Kidney epithelial cell (primary cell): ENCODE data around the gene EFCAB8. TPM values are rescaled to one million over a fixed set of nuclear protein-coding genes. Genes with fewer than 3 reads are reported as not detected.

Source experiments
- DNase-seq: peaks from one replicate; pipeline ENCODE4 v3.0.0-alpha.2; 2010; ENCODE audit warnings: low read depth
- H3K27me3 ChIP-seq: 2 replicates; pipeline ENCODE4 v1.6.0; 2011; ENCODE audit warnings: low read length; ENCODE audit not compliant: control insufficient read depth, insufficient read depth
- H3K36me3 ChIP-seq: 2 replicates; pipeline ENCODE4 v1.5.1; 2011; ENCODE audit warnings: low read length; ENCODE audit not compliant: control insufficient read depth, insufficient read depth
- H3K4me3 ChIP-seq: 2 replicates; pipeline ENCODE4 v1.5.1; 2011; ENCODE audit warnings: low read depth, mild to moderate bottlenecking, control low read depth, low read length
- total RNA-seq: library from RNA; depleted of rRNA; stranded (reverse); fragments of >200 nt; gene quantifications from 2 replicates; pipeline ENCODE4 v1.2.3, GENCODE V29; 2015
- TF ChIP-seq, protein P1 (sequence below): IDR thresholded peaks from 2 replicates; pipeline ENCODE4 v1.5.1; 2011; ENCODE audit warnings: mild to moderate bottlenecking, moderate library complexity, low read length, control low read depth, inconsistent platforms; ENCODE audit not compliant: insufficient read depth, poor library complexity, severe bottlenecking

Gene EFCAB8
- total RNA-seq, 1 donor from 2014 or later = not detected

DNA sequence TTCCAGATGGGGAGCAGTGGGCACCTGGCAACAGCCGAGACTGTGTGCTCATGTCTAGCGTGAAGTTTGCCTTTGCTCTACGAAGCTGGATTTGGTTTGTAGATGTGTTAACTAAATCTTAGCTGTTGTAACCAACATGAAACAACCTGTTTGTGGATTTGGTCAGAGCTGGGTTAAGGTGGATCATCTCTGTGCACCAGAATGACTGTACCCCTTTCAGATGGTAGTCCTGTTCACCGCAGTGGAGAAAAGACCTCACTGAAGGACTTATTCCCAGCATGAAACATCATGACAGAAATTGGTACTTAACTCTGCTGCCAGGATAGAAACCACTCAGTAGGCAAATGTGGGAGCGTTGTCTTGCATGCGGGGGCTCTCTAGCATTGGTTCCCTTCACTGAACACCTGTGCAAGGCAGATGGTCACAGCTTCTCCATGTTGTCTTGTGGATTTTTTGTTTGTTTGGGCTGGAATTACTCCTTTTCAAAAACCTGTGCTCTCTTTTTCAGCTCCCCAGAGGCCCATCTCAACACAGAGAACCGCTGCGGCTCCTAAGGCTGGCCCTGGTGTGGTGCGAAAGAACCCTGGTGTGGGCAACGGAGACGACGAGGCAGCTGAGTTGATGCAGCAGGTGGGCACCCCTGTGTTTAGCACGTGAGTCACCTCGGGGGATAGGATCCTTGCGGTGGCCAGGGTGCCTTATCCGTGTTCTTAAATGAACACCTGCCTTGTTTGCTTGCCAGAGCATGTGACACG, 19.3 kb upstream of the EFCAB8 start:
- H3K27me3 ChIP-seq = no peaks in the 10 kb centered on the region
- H3K36me3 ChIP-seq = peaks cover 3% of the 10 kb centered on the region
- no peak overlapping the region for H3K4me3 ChIP-seq
- TF ChIP-seq, protein P1, sequence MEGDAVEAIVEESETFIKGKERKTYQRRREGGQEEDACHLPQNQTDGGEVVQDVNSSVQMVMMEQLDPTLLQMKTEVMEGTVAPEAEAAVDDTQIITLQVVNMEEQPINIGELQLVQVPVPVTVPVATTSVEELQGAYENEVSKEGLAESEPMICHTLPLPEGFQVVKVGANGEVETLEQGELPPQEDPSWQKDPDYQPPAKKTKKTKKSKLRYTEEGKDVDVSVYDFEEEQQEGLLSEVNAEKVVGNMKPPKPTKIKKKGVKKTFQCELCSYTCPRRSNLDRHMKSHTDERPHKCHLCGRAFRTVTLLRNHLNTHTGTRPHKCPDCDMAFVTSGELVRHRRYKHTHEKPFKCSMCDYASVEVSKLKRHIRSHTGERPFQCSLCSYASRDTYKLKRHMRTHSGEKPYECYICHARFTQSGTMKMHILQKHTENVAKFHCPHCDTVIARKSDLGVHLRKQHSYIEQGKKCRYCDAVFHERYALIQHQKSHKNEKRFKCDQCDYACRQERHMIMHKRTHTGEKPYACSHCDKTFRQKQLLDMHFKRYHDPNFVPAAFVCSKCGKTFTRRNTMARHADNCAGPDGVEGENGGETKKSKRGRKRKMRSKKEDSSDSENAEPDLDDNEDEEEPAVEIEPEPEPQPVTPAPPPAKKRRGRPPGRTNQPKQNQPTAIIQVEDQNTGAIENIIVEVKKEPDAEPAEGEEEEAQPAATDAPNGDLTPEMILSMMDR = no peak
- DNase-seq = no peak

DNA sequence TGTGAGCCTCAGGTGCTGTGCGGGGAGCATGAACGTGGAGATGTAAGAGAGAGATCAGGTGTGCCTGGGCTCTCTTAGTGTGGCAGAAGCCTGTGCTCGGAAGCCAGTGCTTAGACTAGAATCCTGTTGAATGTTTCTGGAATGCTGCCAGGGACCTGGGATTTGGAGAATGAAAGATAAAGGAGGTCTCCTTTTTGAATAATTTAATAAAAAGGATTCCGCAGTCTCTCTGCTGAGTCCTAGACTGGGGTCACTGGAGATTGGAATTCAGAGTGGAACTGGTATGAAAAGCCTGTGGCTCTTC, 18.8 kb upstream of the EFCAB8 start:
- TF ChIP-seq, protein P1 = no peak
- Histone ChIP-seq H3K36me3 (peaks cover 3% of the 10 kb centered on the region), H3K27me3 (no peaks in the 10 kb centered on the region), H3K4me3 (no peak overlapping the region)
- no peak for DNase-seq

DNA sequence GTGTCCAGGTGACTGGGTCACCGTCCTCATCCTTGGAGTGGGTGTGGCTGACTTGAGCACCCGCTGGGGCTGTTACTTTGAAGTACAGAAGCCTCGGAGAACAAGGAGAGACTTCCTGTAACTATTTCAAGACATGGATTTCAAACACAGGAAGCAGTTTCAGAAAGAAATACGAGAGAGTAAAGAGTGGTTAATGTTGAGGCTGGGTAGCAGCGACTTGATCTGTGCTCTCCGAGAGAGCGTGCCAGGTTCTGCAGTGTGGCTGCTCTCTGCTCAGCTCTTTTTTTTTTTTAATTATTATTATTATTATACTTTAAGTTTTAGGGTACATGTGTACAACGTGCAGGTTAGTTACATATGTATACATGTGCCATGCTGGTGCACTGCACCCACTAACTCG, 17.5 kb upstream of the EFCAB8 start:
- DNase-seq = no peak
- Histone ChIP-seq H3K36me3 (peaks cover 3% of the 10 kb centered on the region), H3K4me3 (no peak overlapping the region), H3K27me3 (no peaks in the 10 kb centered on the region)
- TF ChIP-seq, protein P1 = no peak

DNA sequence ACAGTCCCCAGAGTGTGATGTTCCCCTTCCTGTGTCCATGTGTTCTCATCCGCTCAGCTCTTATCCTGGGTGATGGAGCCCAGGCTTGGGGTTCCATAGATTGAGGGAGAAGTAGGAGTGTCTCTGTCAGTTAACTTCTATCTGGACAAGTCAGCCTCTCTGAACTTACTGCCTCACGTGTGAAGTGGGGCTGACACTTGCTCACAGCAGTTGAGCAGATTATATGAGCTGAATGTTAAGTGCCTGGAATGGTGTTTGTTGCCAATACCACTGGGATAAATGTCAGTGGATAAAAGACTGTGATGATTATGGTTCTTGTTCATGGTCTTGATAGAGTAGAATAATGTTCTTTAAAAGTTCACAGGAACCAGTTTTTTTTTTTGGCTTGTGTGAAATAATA, 17.1 kb upstream of the EFCAB8 start:
- H3K4me3 ChIP-seq = no peak overlapping the region
- TF ChIP-seq, protein P1 = no peak
- peaks cover 3% of the 10 kb centered on the region for H3K36me3 ChIP-seq
- no peaks in the 10 kb centered on the region for H3K27me3 ChIP-seq
- DNase-seq = no peak

DNA sequence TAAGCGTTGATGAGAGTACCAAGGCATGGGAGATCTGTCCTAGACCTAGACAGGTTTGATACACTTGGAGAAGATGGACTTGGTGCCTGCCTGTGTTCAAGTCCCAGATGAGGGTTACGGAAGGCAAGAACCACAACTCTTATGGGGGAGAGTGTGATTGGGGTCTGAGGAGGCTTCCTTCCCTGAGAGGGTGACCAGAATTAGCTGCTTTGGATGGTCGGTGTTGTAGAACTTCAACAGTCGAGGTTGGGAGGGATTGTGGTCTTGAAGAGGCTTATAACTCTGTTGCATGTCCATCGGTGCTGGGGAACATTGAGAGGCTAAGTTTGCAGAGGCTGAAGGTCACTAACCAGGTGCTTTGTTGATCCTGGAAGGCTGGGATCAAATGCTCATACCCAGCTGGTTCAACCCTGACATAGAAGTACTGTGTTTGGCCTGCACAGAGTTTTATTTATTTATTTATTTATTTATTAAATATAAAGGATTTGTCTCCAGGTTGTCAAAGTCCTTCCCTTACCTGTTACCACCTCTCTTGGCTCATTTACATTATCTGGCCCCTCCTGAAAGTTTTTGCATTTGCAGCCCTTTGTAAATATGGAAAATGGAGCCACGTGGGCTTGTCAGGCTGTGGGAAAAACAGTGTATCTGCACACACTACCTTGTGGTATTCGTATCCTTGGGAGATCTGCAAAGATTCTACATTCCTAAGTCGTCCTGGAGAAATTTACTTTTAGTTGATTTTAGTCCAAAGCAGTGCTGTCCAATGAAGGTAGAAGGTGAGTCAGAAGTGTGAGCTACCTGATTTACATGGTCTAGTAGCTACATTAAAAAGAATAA, 15.8 kb upstream of the EFCAB8 start:
- Histone ChIP-seq H3K27me3 (no peaks in the 10 kb centered on the region), H3K4me3 (no peak overlapping the region), H3K36me3 (peaks cover 5% of the 10 kb centered on the region)
- DNase-seq = no peak
- TF ChIP-seq, protein P1 = no peak
